HCT116 (cell line): ENCODE measurements around the gene SH3GL3.

Experiments used
- CBX3 ChIP-seq: IDR thresholded peaks from 2 replicates; pipeline ENCODE4 v1.6.1; 2012; ENCODE audit warnings: low read depth
- CEBPB ChIP-seq: IDR thresholded peaks from 2 replicates; pipeline ENCODE4 v1.6.1; 2012; ENCODE audit warnings: low read depth
- EZH2 ChIP-seq: fragments of 200-600 bp; sonication (generic); IDR thresholded peaks from 2 replicates; pipeline ENCODE4 v1.6.1; 2017; ENCODE audit warnings: antibody characterized with exemption, mixed run types
- MAX ChIP-seq: IDR thresholded peaks from 2 replicates; pipeline ENCODE4 v1.6.1; 2012
- POLR2A ChIP-seq: IDR thresholded peaks from 2 replicates; pipeline ENCODE4 v1.7.0; 2011; ENCODE audit warnings: borderline replicate concordance; ENCODE audit not compliant: insufficient read depth, insufficient read length; ENCODE audit errors: extremely low read depth
- POLR2AphosphoS5 ChIP-seq: IDR thresholded peaks from 2 replicates; pipeline ENCODE4 v1.6.1; 2011; ENCODE audit warnings: mild to moderate bottlenecking, low read depth, low read length, moderate library complexity
- RAD21 ChIP-seq: IDR thresholded peaks from 2 replicates; pipeline ENCODE4 v1.6.1; 2012; ENCODE audit warnings: low read depth, mild to moderate bottlenecking
- SP1 ChIP-seq: IDR thresholded peaks from 2 replicates; pipeline ENCODE4 v1.6.1; 2012; ENCODE audit warnings: low read depth
- SRF ChIP-seq: IDR thresholded peaks from 2 replicates; pipeline ENCODE4 v1.6.1; 2012; ENCODE audit warnings: low read depth
- TCF7L2 ChIP-seq: IDR thresholded peaks from 2 replicates; pipeline ENCODE4 v1.7.0; 2011; ENCODE audit warnings: borderline replicate concordance, inconsistent platforms; ENCODE audit not compliant: insufficient read depth, insufficient read length; ENCODE audit errors: extremely low read depth
- ZNF274 ChIP-seq: fragments of 200-500 bp; sonication (Bioruptor generic); IDR thresholded peaks from 2 replicates; pipeline ENCODE4 v1.6.1; 2014; ENCODE audit warnings: mild to moderate bottlenecking, low read depth, low read length, inconsistent platforms
- TF ChIP-seq, protein P1 (sequence below): IDR thresholded peaks from 2 replicates; pipeline ENCODE4 v1.6.1; 2012
- TF ChIP-seq, protein P2 (sequence below), 3 experiments: fragments of 200-600 bp in 1 of 3; sonication (generic) in 1 of 3; IDR thresholded peaks in 2 of 3; conservative IDR thresholded peaks in 1 of 3; 2 replicates each; pipeline ENCODE4 v1.5.1; 2012 to 2017; ENCODE audit warnings: low read depth in 2 of 3, low read length in 2 of 3, antibody characterized with exemption in 1 of 3, borderline replicate concordance in 1 of 3, control low read depth in 1 of 3, mild to moderate bottlenecking in 1 of 3, mixed read lengths in 1 of 3, mixed run types in 1 of 3, moderate library complexity in 1 of 3; ENCODE audit not compliant: insufficient read depth in 1 of 3

DNA sequence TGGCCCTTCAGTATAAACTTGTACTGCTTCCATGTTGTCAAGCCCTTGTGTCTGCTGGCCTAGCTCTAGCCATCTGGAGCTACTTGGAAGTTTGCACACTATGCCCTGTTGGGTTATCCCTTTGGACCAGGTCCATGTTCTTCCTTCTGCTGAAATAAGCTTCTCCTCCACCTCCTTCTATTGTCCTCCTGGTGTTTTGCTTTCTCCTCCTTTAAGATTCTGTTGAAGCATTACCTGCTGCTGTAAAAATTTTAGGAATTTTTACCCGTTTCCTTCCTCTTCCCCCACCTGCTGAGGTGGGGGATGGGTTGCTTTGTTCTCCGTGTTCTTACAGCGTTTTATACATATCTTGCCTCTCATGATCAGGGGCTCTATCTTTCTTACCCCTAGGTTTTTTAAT lies 51.7 kb downstream of the SH3GL3 start:
- TF ChIP-seq, protein P1, sequence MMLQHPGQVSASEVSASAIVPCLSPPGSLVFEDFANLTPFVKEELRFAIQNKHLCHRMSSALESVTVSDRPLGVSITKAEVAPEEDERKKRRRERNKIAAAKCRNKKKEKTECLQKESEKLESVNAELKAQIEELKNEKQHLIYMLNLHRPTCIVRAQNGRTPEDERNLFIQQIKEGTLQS: no peak
- TF ChIP-seq, protein P2, sequence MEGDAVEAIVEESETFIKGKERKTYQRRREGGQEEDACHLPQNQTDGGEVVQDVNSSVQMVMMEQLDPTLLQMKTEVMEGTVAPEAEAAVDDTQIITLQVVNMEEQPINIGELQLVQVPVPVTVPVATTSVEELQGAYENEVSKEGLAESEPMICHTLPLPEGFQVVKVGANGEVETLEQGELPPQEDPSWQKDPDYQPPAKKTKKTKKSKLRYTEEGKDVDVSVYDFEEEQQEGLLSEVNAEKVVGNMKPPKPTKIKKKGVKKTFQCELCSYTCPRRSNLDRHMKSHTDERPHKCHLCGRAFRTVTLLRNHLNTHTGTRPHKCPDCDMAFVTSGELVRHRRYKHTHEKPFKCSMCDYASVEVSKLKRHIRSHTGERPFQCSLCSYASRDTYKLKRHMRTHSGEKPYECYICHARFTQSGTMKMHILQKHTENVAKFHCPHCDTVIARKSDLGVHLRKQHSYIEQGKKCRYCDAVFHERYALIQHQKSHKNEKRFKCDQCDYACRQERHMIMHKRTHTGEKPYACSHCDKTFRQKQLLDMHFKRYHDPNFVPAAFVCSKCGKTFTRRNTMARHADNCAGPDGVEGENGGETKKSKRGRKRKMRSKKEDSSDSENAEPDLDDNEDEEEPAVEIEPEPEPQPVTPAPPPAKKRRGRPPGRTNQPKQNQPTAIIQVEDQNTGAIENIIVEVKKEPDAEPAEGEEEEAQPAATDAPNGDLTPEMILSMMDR (IDR thresholded peaks at IDR 0.05 in 2 of 3, conservative IDR thresholded peaks at IDR 0.05 in 1 of 3; ENCODE audit: borderline replicate concordance in 1 of 3, insufficient read depth in 1 of 3, low read depth in 2 of 3, low read length in 2 of 3): no peak
- no peak for TF ChIP-seq POLR2A
- TF ChIP-seq EZH2: no peak
- no peak for TF ChIP-seq ZNF274
- TF ChIP-seq SRF: no peak
- TF ChIP-seq CEBPB: no peak
- TF ChIP-seq SP1: no peak
- no peak for TF ChIP-seq MAX
- no peak for TF ChIP-seq POLR2AphosphoS5
- no peak for TF ChIP-seq CBX3
- TF ChIP-seq RAD21: no peak
- no peak for TF ChIP-seq TCF7L2
